HG02973 (cell line): Measurements from ENCODE around the gene PGGHG.

Experiments
- ATAC-seq: cut with Tn5 transposase; IDR thresholded peaks from one replicate; pipeline ENCODE4 v1.9.1; 2021; ENCODE audit warnings: moderate library complexity; ENCODE audit not compliant: unreplicated experiment

The PGGHG gene

GRCh38 chr11:268716-269145, 20.2 kb upstream of the PGGHG start:
- ATAC-seq: peak; percentile 29

- peak; percentile 64 for ATAC-seq
These were observed 19.6 kb upstream of the PGGHG start for GRCh38 chr11:269146-269890.

- ATAC-seq: no peak
These were observed 18.2 kb upstream of the PGGHG start for GRCh38 chr11:270451-271318.

GRCh38 chr11:271319-271715, 17.6 kb upstream of the PGGHG start:
- no peak for ATAC-seq

GRCh38 chr11:272195-272930, 16.6 kb upstream of the PGGHG start:
- no peak for ATAC-seq

GRCh38 chr11:272931-273198, 16.1 kb upstream of the PGGHG start:
- no peak for ATAC-seq

- no peak for ATAC-seq
These were observed 12.7 kb upstream of the PGGHG start for GRCh38 chr11:276219-276618.

GRCh38 chr11:278001-278951, 10.7 kb upstream of the PGGHG start, which contains the start of gene NLRP6:
NLRP6 (plus strand) TSS chr11:278407; CDS start chr11:278570, 163 bp downstream.
- no peak for ATAC-seq

- no peak for ATAC-seq
These were observed 9.6 kb upstream of the PGGHG start for GRCh38 chr11:279040-279965.

GRCh38 chr11:279966-280705, 8.8 kb upstream of the PGGHG start:
- ATAC-seq: no peak

GRCh38 chr11:280706-281485, 8.0 kb upstream of the PGGHG start:
- no peak for ATAC-seq

- ATAC-seq: no peak
These were observed 7.3 kb upstream of the PGGHG start for GRCh38 chr11:281486-282161.

- no peak for ATAC-seq
These were observed 6.8 kb upstream of the PGGHG start for GRCh38 chr11:282171-282570.

GRCh38 chr11:282630-283360, 6.1 kb upstream of the PGGHG start:
- ATAC-seq: no peak

GRCh38 chr11:283405-284104, 5.4 kb upstream of the PGGHG start:
- ATAC-seq: no peak
